Psoas muscle (tissue), 8 donors: ENCODE data around the gene CNIH3. TPM values are rescaled to one million over a fixed set of nuclear protein-coding genes. Genes with fewer than 3 reads are reported as not detected.

Source experiments
- ATAC-seq, 4 donors: fragments of 200-7000 bp; cut with Tn5 transposase; one replicate each; pipeline ENCODE4 v1.9.1; 2020; ENCODE audit warnings: moderate library complexity in 3 of 4, mild to moderate bottlenecking in 2 of 4
- DNase-seq, 2 donors: peaks; one replicate each; pipeline ENCODE4 v3.0.0-alpha.2; 2020
- H3K27ac ChIP-seq: fragments of 200-600 bp; one replicate; pipeline ENCODE4 v1.8.0; 2022
- H3K27me3 ChIP-seq, 3 donors: fragments of 200-600 bp in 1 of 3; one replicate each; pipeline versions ENCODE4 v1.6.1 to v1.8.0; 2013 to 2022; ENCODE audit warnings: low read length in 2 of 3, mild to moderate bottlenecking in 2 of 3, moderate library complexity in 1 of 3; ENCODE audit not compliant: insufficient read depth in 3 of 3
- H3K36me3 ChIP-seq, 2 donors: fragments of 200-600 bp in 1 of 2; one replicate each; pipeline versions ENCODE4 v1.6.1 to v1.8.0; 2013 to 2022; ENCODE audit warnings: low read depth in 1 of 2, mild to moderate bottlenecking in 1 of 2, moderate library complexity in 1 of 2; ENCODE audit not compliant: insufficient read depth in 1 of 2
- H3K4me1 ChIP-seq: fragments of 200-600 bp; one replicate; pipeline ENCODE4 v1.8.0; 2022
- H3K4me3 ChIP-seq: fragments of 200-600 bp; one replicate; pipeline ENCODE4 v1.8.0; 2022; ENCODE audit warnings: mild to moderate bottlenecking
- H3K9me3 ChIP-seq: fragments of 200-600 bp; one replicate; pipeline ENCODE4 v1.8.0; 2022
- CTCF ChIP-seq: fragments of 200-600 bp; IDR thresholded peaks from one replicate; pipeline ENCODE4 v1.8.0; 2022; ENCODE audit warnings: antibody characterized with exemption
- WGBS, 3 donors: extraction: QIAGEN DNeasy Blood & Tissue Kit; methylation state at CpG; one replicate each; pipeline versions ENCODE4 v1.1.6 to v1.1.7; 2013; 5-methylcytosine and 5-hydroxymethylcytosine counted together
- intact Hi-C, 2 donors: fragments of 100-400 bp; cut with DNase I; formaldehyde crosslinking; loops; one replicate each; pipeline versions ENCODE4 v1.11.0 to v1.14.2; 2022
- polyA plus RNA-seq, 3 donors: library from polyadenylated mRNA; stranded (reverse); fragments of 200-250 nt; gene quantifications; one replicate each; pipeline ENCODE4 v1.2.3, GENCODE V29; 2013
- total RNA-seq, 4 donors: library from RNA; stranded (reverse); fragmentation: NEBNext Ultra II Directional in 2 of 4; extraction: Animal tissue kit (Norgen Biotek cat#: 25700) in 2 of 4; gene quantifications; one replicate each; pipeline versions ENCODE4 v1.2.1 to v1.2.4, GENCODE V29; 2021 to 2023
- donor health status: healthy with polysubstance abuse.
- donor health status: DM: no; HTN: no; CAD: no; lungs with moderate emphysema.
- donor health status: Bipolar disorder and iron deficiency.
- donor health status: healthy.
- donor health status: DM: yes; HTN: yes; CAD: no.
- donor health status: DM: no; HTN: no; CAD: no.
- donor health status: DM: no; HTN: no; CAD: no.
- donor health status: DM: yes; HTN: yes; CAD: no.

The CNIH3 gene
- total and polyA plus RNA-seq, 7 donors, result 0.39 to 1.9 (median 1.2) TPM

GRCh38 chr1:224641030-224641429 lies 24.9 kb downstream of the CNIH3 start:
- no peak for DNase-seq
- intact Hi-C loops, result loop anchor here (2.0 to 10.0 kb wide), 4 partner anchors 126 to 284 kb away; partner anchors contain the start of gene DNAH14 (in 1 of the 2)
- H3K27ac ChIP-seq, result no peak overlapping the region
- no peaks in the 10 kb centered on the region for H3K36me3 ChIP-seq
- no peaks in the 10 kb centered on the region for H3K4me1 ChIP-seq
- no peak overlapping the region for H3K4me3 ChIP-seq
- ATAC-seq, result no peak
- no peaks in the 10 kb centered on the region for H3K9me3 ChIP-seq
- WGBS, 3 donors, result 48 to 68% (median 57%) methylated on average over 7 of the region's 7 CpGs
- TF ChIP-seq CTCF, result no peak
- H3K27me3 ChIP-seq, result no peaks in the 10 kb centered on the region

DNA sequence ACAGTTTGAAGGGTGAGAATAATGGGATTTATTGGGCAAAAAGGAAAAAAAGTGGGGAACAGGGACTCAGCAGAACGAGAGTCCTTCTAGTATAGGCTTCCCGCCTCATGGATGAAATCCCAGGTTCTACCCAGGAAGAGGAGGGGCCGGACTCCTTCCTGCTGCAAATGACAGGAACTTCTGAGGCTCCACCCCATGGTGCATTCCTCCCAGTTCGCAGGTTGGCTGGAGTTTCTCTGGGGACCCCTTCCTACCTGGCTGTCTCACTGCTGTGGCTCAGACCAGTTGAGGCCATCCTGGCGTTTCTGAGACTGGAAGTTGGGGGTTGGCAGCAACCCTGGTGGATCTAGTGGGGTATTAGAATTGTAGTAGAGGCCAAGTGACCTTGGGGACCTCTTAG lies 27.5 kb downstream of the CNIH3 start:
- Histone ChIP-seq H3K9me3 (no peaks in the 10 kb centered on the region), H3K27ac (no peak overlapping the region), H3K4me1 (no peaks in the 10 kb centered on the region), H3K4me3 (no peak overlapping the region), H3K36me3 (no peaks in the 10 kb centered on the region), H3K27me3 (no peaks in the 10 kb centered on the region)
- DNase-seq, result no peak
- 69 to 83% (median 81%) methylated on average over 5 of the region's 5 CpGs for WGBS, 3 donors
- TF ChIP-seq CTCF, result no peak
- intact Hi-C loops, result loop anchor here (2.0 to 10.0 kb wide), 4 partner anchors 129 to 281 kb away; partner anchors contain the start of gene DNAH14 (in 1 of the 2)
- ATAC-seq, result no peak

GRCh38 chr1:224644553-224645154 lies 28.5 kb downstream of the CNIH3 start:
- H3K4me3 ChIP-seq, result no peak overlapping the region
- 33 to 44% (median 40%) methylated on average over 5 of the region's 5 CpGs for WGBS, 3 donors
- no peaks in the 10 kb centered on the region for H3K36me3 ChIP-seq
- no peaks in the 10 kb centered on the region for H3K9me3 ChIP-seq
- intact Hi-C loops, result loop anchor here (2.0 to 10.0 kb wide), 4 partner anchors 130 to 280 kb away; partner anchors contain the start of gene DNAH14 (in 1 of the 2)
- no peak for DNase-seq
- H3K4me1 ChIP-seq, result no peaks in the 10 kb centered on the region
- TF ChIP-seq CTCF, result peak; percentile 84
- H3K27me3 ChIP-seq, result no peaks in the 10 kb centered on the region
- ATAC-seq, result peak; percentile 55 to 86 (median 68)
- H3K27ac ChIP-seq, result no peak overlapping the region

- Histone ChIP-seq H3K9me3 (no peaks in the 10 kb centered on the region), H3K4me3 (no peak overlapping the region), H3K36me3 (no peaks in the 10 kb centered on the region), H3K27me3 (no peaks in the 10 kb centered on the region), H3K4me1 (no peaks in the 10 kb centered on the region), H3K27ac (no peak overlapping the region)
- 86 to 93% (median 92%) methylated on average over 2 of the region's 2 CpGs for WGBS, 3 donors
- no peak for TF ChIP-seq CTCF
- DNase-seq (no peak), ATAC-seq (no peak)
- intact Hi-C loops, result loop anchor here (10.0 kb wide), 2 partner anchors 133 to 277 kb away; partner anchors contain the start of gene DNAH14 (in 1 of the 2)
These were observed 31.3 kb downstream of the CNIH3 start for GRCh38 chr1:224647449-224647848.
